Measurements from ENCODE around the gene MBOAT2.

GRCh38 chr2:8850845-8851487 lies 152.5 kb downstream of the MBOAT2 start:
- TF ChIP-seq CTCF (IDR thresholded peaks at IDR 0.05), result no peak
- no peak for TF ChIP-seq POLR2A (IDR thresholded peaks at IDR 0.05)
